Adipose tissue (tissue), 3 donors: ENCODE results near the gene JAML. TPM values are rescaled to one million over a fixed set of nuclear protein-coding genes. Genes with fewer than 3 reads are reported as not detected.

Experiments
- polyA plus RNA-seq, 3 donors: library from polyadenylated mRNA; stranded (reverse); fragments of 200-250 nt; gene quantifications; one replicate each; pipeline ENCODE4 v1.2.3, GENCODE V29; 2013
- donor health status: healthy with polysubstance abuse.
- donor health status: Bipolar disorder and iron deficiency.
- donor health status: healthy.

Gene JAML
- polyA plus RNA-seq, 3 donors: 0.87 to 14.6 (median 9.2) TPM

Other genes starting within 250 kb of the JAML start
- 10 to 100 TPM in 1 of 3 donors, 1 to 10 TPM in 2; 2.0 to 17.4 (median 8.1) TPM for gene IL10RA, start 238.6 kb downstream of the JAML start, polyA plus RNA-seq
- gene TMPRSS4, start 147.9 kb downstream of the JAML start, polyA plus RNA-seq: 1 to 10 TPM in 1 of 3 donors, under 1 TPM in 2; 0.03 to 1.0 (median 0.22) TPM
- gene SMIM35, start 138.0 kb downstream of the JAML start, polyA plus RNA-seq: under 1 TPM in 1 of 3 donors, not detected in 2; 0.01 TPM
- gene SCN4B, start 72.2 kb downstream of the JAML start, polyA plus RNA-seq: 1 to 10 TPM; 1.0 to 4.0 (median 3.5) TPM
- gene SCN2B, start 48.4 kb downstream of the JAML start, polyA plus RNA-seq: under 1 TPM; 0.06 to 0.45 (median 0.07) TPM
- gene MPZL3, start 27.4 kb upstream of the JAML start, polyA plus RNA-seq: 1 to 10 TPM; 1.2 to 3.2 (median 1.8) TPM
- gene MPZL2, start 39.3 kb upstream of the JAML start, polyA plus RNA-seq: 10 to 100 TPM in 2 of 3 donors, 1 to 10 TPM in 1; 6.9 to 23.1 (median 12.3) TPM
- gene CD3E, start 79.7 kb upstream of the JAML start, polyA plus RNA-seq: 1 to 10 TPM; 1.9 to 4.3 (median 2.9) TPM
- gene CD3D, start 117.7 kb upstream of the JAML start, polyA plus RNA-seq: 1 to 10 TPM; 1.2 to 4.3 (median 2.0) TPM
- gene CD3G, start 119.3 kb upstream of the JAML start, polyA plus RNA-seq: under 1 TPM in 2 of 3 donors, not detected in 1; 0.25 to 0.79 TPM
- gene UBE4A, start 134.6 kb upstream of the JAML start, polyA plus RNA-seq: 10 to 100 TPM in 2 of 3 donors, 1 to 10 TPM in 1; 7.9 to 14.7 (median 11.4) TPM
- gene ATP5MG, start 176.6 kb upstream of the JAML start, polyA plus RNA-seq: 100 to 1,000 TPM in 2 of 3 donors, 10 to 100 TPM in 1; 63.1 to 232 (median 188) TPM
- gene KMT2A, start 211.5 kb upstream of the JAML start, polyA plus RNA-seq: 10 to 100 TPM in 1 of 3 donors, 1 to 10 TPM in 2; 7.9 to 14.4 (median 8.1) TPM